ENCODE results near the gene ADAM22. TPM values are rescaled to one million over a fixed set of nuclear protein-coding genes. Genes with fewer than 3 reads are reported as not detected.

Gene ADAM22
- total and polyA plus RNA-seq, 12 donors, result 0.19 to 3.7 (median 1.5) TPM

GRCh38 chr7:88109612-88110011 lies 175.6 kb downstream of the ADAM22 start:
- ATAC-seq (no peak), DNase-seq (no peak)
- H3K4me3 ChIP-seq, result no peak overlapping the region
- peaks cover 0 to 24% (median 4%) of the 10 kb centered on the region in 9 donors for H3K4me1 ChIP-seq
- H3K36me3 ChIP-seq, result no peaks in the 10 kb centered on the region
- WGBS, 2 donors, result 73 to 78% methylated on average over 3 of the region's 3 CpGs
- no peaks in the 10 kb centered on the region for H3K9me3 ChIP-seq
- intact Hi-C loops (cut with DNase I), result loop anchor here in 9 of 10 donors (2.0 to 10.0 kb wide), 11 partner anchors 62 to 755 kb away; partner anchors contain the start of genes ADAM22 (in 1 of the 9), DBF4 (in 1 of the 9) and SLC25A40 (in 1 of the 9)
- no peak overlapping the region for H3K27ac ChIP-seq
- no peaks in the 10 kb centered on the region for H3K27me3 ChIP-seq
- TF ChIP-seq CTCF (IDR thresholded peaks at IDR 0.05), result no peak

GRCh38 chr7:88111140-88111743 lies 177.2 kb downstream of the ADAM22 start:
- no peaks in the 10 kb centered on the region for H3K9me3 ChIP-seq
- intact Hi-C loops (cut with DNase I), result loop anchor here in 9 of 10 donors (2.0 to 10.0 kb wide), 9 partner anchors 64 to 606 kb away; partner anchors contain the start of gene ADAM22 (in 1 of the 9)
- no peaks in the 10 kb centered on the region for H3K36me3 ChIP-seq
- H3K27me3 ChIP-seq, result no peaks in the 10 kb centered on the region
- peak in 5 of 8 donors; percentile 28 to 59 (median 54) for ATAC-seq
- no peak for DNase-seq
- no peak overlapping the region for H3K4me3 ChIP-seq
- peaks cover 0 to 27% (median 4%) of the 10 kb centered on the region in 9 donors for H3K4me1 ChIP-seq
- no peak overlapping the region for H3K27ac ChIP-seq
- 26 to 30% methylated on average over 4 of the region's 4 CpGs for WGBS, 2 donors
- TF ChIP-seq CTCF (IDR thresholded peaks at IDR 0.05), result peak in 8 of 9 donors; percentile 48 to 76 (median 68)

- no peak overlapping the region for H3K27ac ChIP-seq
- intact Hi-C loops (cut with DNase I), result loop anchor here in 9 of 10 donors (2.0 to 10.0 kb wide), 9 partner anchors 65 to 607 kb away; partner anchors contain the start of gene ADAM22 (in 1 of the 9)
- 23 to 30% methylated on average over 2 of the region's 2 CpGs for WGBS, 2 donors
These were observed 178.0 kb downstream of the ADAM22 start for GRCh38 chr7:88111954-88112471.

More at GRCh38 chr7:88111954-88112471, 178.0 kb downstream of the ADAM22 start:
- H3K36me3 ChIP-seq, result no peaks in the 10 kb centered on the region
- DNase-seq, result no peak
- H3K4me3 ChIP-seq, result no peak overlapping the region
- TF ChIP-seq CTCF (IDR thresholded peaks at IDR 0.05), result no peak
- H3K27me3 ChIP-seq, result no peaks in the 10 kb centered on the region
- peaks cover 0 to 31% (median 4%) of the 10 kb centered on the region in 9 donors for H3K4me1 ChIP-seq
- ATAC-seq, result peak in 3 of 8 donors; percentile 34 to 46 (median 45)
- no peaks in the 10 kb centered on the region for H3K9me3 ChIP-seq

Measured in heart right ventricle (tissue), 16 donors.